GM18508 (cell line): ENCODE results near the gene ALOX5AP.

Source experiments
- ATAC-seq: cut with Tn5 transposase; IDR thresholded peaks from one replicate; pipeline ENCODE4 v1.9.1; 2021; ENCODE audit warnings: moderate number of reproducible peaks; ENCODE audit not compliant: insufficient read depth, unreplicated experiment

ALOX5AP gene

GRCh38 chr13:30810801-30811200, 75.5 kb downstream of the ALOX5AP start:
- ATAC-seq, result no peak
